ENCODE results near the gene ANKRD31.

Gene ANKRD31

DNA sequence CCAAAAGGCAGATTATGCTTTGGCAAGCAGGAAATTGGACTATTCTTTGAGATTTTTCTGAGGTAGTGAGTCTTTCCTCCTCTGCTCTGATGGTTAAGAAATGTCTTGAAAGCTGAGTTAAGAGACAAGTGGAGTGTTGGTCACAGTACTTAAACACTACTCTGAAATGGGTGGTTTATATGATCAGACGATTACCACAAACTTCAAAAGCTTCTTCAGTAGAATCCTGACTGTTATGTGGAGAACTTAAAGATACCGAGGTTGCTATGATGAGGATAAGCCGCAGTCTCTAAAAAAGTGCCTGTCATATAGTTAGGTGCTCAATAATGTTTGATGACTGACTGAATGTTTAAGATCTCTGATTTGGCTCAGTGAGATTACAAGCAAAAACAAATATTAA lies 208.6 kb downstream of the ANKRD31 start:
- DNase-seq, result peak in 1 of 2 donors; percentile 37

DNA sequence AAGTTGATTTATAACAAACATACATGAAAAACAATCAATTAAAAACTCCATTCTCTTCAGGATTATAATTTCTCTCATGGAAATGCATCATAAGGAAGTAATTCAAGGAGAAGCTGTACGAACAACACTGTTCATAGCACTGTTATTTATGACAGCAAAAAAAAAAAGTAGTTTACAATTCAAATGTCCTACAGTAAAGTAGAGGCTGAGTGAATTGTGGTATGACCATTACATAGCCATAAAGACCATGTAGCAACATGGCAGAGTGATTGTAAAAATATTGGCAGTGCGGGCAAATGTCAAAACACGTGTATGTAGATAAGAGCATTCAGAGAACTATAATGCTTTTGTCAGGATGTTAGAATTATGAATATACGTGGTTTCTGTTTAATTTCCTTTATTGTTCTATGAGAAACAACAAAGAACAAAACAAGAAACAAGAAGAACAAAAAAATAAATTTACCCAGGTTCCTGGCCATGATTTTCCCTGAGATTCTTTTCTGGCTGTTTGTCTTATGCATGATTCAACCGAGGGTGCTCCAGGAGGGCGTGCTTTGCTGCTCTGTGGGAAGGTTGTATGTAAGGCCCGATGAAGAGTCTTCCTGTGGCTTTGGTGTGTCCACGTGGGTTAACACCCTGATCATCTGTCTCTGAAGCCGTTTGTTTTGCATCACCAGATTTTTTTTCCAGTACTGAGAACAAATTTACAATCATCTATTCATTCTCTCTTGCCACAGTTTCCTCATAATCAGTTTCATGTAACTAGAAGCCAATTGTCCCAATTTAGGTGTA lies 213.1 kb downstream of the ANKRD31 start:
- DNase-seq, result peak in 1 of 2 donors; percentile 48

GRCh38 chr5:75021800-75022199 lies 214.9 kb downstream of the ANKRD31 start:
- no peak for DNase-seq

DNA sequence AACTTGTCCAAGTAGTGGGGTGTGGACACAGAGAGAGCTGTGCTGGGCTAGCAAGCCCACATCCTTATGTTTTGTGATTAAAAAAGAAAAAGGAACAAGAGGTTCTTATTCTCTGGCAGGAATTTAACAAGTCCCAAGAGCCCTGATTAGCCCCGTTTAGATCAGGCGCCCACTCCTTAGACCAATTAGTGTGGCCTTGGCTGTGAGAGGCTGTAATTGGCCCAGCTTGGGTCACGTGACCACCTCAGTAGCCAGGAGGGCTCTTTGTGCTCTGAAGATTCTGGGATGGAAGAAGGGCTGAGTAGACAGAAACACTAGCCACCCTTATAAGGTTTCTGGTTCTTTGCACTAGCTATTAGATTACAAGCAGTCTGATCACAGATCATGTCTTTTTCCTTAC lies 215.5 kb downstream of the ANKRD31 start:
- no peak for DNase-seq

- DNase-seq, result no peak
Observed at GRCh38 chr5:75020016-75020656, 216.5 kb downstream of the ANKRD31 start.

DNA sequence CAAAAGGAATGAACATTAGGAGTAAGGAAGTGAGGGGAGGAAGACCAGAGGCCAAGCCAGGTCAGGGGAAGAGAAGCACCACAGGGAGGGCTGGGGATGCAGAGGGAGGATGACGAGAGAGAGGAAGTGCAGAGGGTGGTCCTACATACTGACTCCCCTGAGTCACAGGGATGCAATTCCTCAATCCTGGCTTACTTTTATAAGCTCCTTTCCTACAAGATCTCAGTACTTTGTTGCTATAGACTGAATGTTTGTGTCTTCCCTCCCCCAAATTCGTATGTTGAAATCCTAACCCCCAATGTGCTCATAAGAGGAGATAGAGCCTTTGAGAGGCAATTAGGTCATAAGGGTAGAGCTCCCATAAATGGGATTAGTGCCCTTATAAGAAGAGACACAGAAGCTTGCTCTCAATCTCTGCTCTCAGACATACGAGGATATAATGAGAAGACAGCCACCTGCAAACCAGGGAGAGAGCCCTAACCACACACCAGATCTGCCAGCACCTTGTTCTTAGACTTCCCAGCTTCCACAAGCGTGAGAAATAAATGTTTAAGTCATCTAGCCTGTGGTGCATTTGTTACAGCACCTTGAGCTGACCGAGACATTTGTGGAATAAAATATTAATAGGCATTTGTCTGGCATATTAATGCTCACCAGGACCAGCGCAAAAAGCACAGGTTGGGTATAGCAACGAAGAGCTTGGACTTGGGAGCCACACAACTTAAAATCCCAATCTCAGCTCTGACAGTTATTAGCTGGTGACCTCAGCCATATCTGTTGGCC lies 217.7 kb downstream of the ANKRD31 start:
- DNase-seq, result no peak
